Uterus (tissue), 2 donors: ENCODE data around the gene OBP2A.

Experiments
- CTCF ChIP-seq, 4 experiments: fragments of 200-600 bp in 2 of 4; fragments of 450-650 bp in 2 of 4; sonication (generic) in 2 of 4; IDR thresholded peaks; one replicate each; pipeline ENCODE4 v1.5.1; 2016 to 2019; ENCODE audit warnings: antibody characterized with exemption in 4 of 4, mild to moderate bottlenecking in 2 of 4, moderate library complexity in 1 of 4
- POLR2A ChIP-seq, 2 donors: fragments of 450-650 bp; IDR thresholded peaks; one replicate each; pipeline ENCODE4 v1.6.1; 2016; ENCODE audit warnings: antibody characterized with exemption in 2 of 2, mild to moderate bottlenecking in 1 of 2, moderate library complexity in 1 of 2

- no peak for TF ChIP-seq CTCF (IDR thresholded peaks at IDR 0.05)
- no peak for TF ChIP-seq POLR2A (IDR thresholded peaks at IDR 0.05)
Observed at GRCh38 chr9:135588371-135588770, 42.4 kb downstream of the OBP2A start.
